NB4 (cell line): Measurements from ENCODE around the gene TMEM120B.

Experiments used
- DNase-seq: peaks from one replicate; pipeline ENCODE4 v3.0.0; 2010; ENCODE audit warnings: low read depth
- H3K4me3 ChIP-seq: one replicate; pipeline ENCODE4 v1.5.1; 2011; ENCODE audit warnings: mild to moderate bottlenecking, low read depth, low read length, moderate library complexity
- MAX ChIP-seq: IDR thresholded peaks from 2 replicates; pipeline ENCODE4 v1.6.1; 2011; ENCODE audit warnings: low read depth, low read length
- MYC ChIP-seq: IDR thresholded peaks from 2 replicates; pipeline ENCODE4 v1.6.1; 2011; ENCODE audit warnings: low read depth, low read length
- POLR2A ChIP-seq: IDR thresholded peaks from 2 replicates; pipeline ENCODE4 v1.6.1; 2011; ENCODE audit warnings: mild to moderate bottlenecking; ENCODE audit not compliant: insufficient read length; ENCODE audit errors: extremely low read depth
- TF ChIP-seq, protein P1 (sequence below): IDR thresholded peaks from one replicate; pipeline ENCODE4 v1.5.1; 2012; ENCODE audit warnings: low read depth, low read length

The TMEM120B gene

GRCh38 chr12:121748218-121748570 lies 35.6 kb downstream of the TMEM120B start:
- TF ChIP-seq MYC (no peak), POLR2A (no peak), MAX (no peak)
- TF ChIP-seq, protein P1, sequence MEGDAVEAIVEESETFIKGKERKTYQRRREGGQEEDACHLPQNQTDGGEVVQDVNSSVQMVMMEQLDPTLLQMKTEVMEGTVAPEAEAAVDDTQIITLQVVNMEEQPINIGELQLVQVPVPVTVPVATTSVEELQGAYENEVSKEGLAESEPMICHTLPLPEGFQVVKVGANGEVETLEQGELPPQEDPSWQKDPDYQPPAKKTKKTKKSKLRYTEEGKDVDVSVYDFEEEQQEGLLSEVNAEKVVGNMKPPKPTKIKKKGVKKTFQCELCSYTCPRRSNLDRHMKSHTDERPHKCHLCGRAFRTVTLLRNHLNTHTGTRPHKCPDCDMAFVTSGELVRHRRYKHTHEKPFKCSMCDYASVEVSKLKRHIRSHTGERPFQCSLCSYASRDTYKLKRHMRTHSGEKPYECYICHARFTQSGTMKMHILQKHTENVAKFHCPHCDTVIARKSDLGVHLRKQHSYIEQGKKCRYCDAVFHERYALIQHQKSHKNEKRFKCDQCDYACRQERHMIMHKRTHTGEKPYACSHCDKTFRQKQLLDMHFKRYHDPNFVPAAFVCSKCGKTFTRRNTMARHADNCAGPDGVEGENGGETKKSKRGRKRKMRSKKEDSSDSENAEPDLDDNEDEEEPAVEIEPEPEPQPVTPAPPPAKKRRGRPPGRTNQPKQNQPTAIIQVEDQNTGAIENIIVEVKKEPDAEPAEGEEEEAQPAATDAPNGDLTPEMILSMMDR: no peak
- H3K4me3 ChIP-seq: no peak overlapping the region

GRCh38 chr12:121748571-121749265 lies 36.2 kb downstream of the TMEM120B start:
- H3K4me3 ChIP-seq: no peak overlapping the region
- TF ChIP-seq MAX: peak; percentile 35; the same call in 1 of the 2 replicates
- no peak for TF ChIP-seq POLR2A
- 0 out of 2 replicates have a peak, but pooled peaks have one; percentile 18 for TF ChIP-seq MYC
- TF ChIP-seq, protein P1: no peak
- DNase-seq: peak; percentile 96

More at GRCh38 chr12:121748218-121748570, 35.6 kb downstream of the TMEM120B start:
- no peak for DNase-seq

- H3K4me3 ChIP-seq: no peak overlapping the region
- DNase-seq: no peak
- TF ChIP-seq MAX: no peak
- TF ChIP-seq, protein P1: no peak
- no peak for TF ChIP-seq MYC
- TF ChIP-seq POLR2A: no peak
Measured at GRCh38 chr12:121749267-121749666, 36.7 kb downstream of the TMEM120B start.

DNA sequence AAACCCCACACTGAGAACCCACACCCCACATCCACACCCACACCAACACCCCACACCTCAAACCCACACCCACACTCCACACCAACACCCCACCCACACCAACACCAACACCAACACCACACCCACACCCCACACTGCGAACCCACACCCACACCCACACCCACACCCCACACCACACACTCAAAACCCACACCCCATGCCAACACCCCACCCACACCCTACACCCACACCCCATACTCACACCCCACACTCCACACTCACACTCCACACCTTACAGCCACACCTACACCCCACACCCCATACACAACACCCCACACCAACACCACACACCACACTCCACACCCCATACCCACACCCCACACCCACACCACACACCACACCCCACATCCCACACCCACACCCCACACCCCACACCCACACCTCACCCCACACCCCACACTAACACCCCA lies 38.0 kb downstream of the TMEM120B start:
- no peak for DNase-seq
- no peak overlapping the region for H3K4me3 ChIP-seq
- TF ChIP-seq POLR2A: no peak
- no peak for TF ChIP-seq MAX
- TF ChIP-seq, protein P1: no peak
- no peak for TF ChIP-seq MYC

DNA sequence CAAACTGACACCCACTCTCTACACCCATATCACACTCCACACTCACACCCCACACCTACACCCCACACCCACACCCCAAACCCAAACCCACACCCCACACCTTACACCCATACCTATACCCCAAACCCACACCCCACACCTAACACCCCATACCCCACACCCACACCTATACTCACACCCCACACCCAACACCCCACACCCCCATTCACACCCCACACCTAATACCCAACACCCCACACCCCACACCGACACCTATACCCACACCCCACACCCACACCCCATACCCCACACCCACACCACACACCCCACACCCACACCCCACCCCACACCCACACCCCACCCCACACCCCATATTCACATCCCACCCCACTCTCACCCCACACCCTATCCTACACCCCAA lies 38.5 kb downstream of the TMEM120B start:
- no peak for DNase-seq
- no peak overlapping the region for H3K4me3 ChIP-seq
- TF ChIP-seq, protein P1: no peak
- no peak for TF ChIP-seq MYC
- TF ChIP-seq POLR2A: no peak
- TF ChIP-seq MAX: no peak
